RWPE1 (cell line): Measurements from ENCODE around the gene OR10W1.

Experiments used
- CTCF ChIA-PET: fragments of 350-600 bp; sonication (Branson Sonifier 250); formaldehyde crosslinking; extraction: SDS; loops from one replicate; lab custom pipeline; 2021; lab: Yijun Ruan, JAX
- POLR2A ChIA-PET: fragments of 400-600 bp; formaldehyde crosslinking; extraction: SDS; loops from one replicate; lab custom pipeline; 2020; ENCODE audit warnings: antibody characterized with exemption; ENCODE audit not compliant: low non-redundant PET; lab: Yijun Ruan, JAX
- DNase-seq: peaks from one replicate; pipeline ENCODE4 v3.0.0; 2012; ENCODE audit warnings: low spot score
- H3K27ac ChIP-seq: fragments of 450-650 bp; 2 replicates; pipeline ENCODE4 v1.5.1; 2017
- TF ChIP-seq, protein P1 (sequence below): fragments of 450-650 bp; conservative IDR thresholded peaks from 2 replicates; pipeline ENCODE4 v1.5.1; 2017; ENCODE audit warnings: low read depth, mild to moderate bottlenecking

The OR10W1 gene, protein sequence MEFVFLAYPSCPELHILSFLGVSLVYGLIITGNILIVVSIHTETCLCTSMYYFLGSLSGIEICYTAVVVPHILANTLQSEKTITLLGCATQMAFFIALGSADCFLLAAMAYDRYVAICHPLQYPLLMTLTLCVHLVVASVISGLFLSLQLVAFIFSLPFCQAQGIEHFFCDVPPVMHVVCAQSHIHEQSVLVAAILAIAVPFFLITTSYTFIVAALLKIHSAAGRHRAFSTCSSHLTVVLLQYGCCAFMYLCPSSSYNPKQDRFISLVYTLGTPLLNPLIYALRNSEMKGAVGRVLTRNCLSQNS

DNA sequence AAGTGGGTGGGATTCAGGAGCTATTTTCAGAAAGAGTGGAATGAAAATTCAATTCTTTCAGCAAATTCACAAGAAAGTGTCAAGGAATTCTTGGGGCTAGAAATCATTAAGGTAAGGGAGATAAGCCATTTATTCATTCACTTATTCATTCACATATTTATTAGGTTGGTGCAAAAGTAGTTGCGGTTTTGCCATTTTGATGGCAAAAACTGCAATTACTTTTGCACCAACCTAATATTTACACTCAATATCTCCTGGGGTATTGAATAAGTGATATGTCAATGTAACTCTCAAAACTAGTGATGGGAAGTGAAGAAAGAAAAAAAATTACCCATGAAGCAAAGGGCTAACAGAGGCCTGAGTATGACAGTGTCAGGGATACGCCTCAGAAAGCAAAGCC, at the start of gene OR10W1:
Gene OR10W1, minus strand, starts transcription at position 119 of the 400 bp plus-strand sequence. CDS start 402 bp downstream, outside the sequence.
- TF ChIP-seq, protein P1, sequence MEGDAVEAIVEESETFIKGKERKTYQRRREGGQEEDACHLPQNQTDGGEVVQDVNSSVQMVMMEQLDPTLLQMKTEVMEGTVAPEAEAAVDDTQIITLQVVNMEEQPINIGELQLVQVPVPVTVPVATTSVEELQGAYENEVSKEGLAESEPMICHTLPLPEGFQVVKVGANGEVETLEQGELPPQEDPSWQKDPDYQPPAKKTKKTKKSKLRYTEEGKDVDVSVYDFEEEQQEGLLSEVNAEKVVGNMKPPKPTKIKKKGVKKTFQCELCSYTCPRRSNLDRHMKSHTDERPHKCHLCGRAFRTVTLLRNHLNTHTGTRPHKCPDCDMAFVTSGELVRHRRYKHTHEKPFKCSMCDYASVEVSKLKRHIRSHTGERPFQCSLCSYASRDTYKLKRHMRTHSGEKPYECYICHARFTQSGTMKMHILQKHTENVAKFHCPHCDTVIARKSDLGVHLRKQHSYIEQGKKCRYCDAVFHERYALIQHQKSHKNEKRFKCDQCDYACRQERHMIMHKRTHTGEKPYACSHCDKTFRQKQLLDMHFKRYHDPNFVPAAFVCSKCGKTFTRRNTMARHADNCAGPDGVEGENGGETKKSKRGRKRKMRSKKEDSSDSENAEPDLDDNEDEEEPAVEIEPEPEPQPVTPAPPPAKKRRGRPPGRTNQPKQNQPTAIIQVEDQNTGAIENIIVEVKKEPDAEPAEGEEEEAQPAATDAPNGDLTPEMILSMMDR, result no peak
- no peak for DNase-seq

GRCh38 chr11:58316142-58316541, 48.1 kb upstream of the OR10W1 start:
- TF ChIP-seq, protein P1, result no peak
- CTCF ChIA-PET, result no interaction called here
- POLR2A ChIA-PET, result no interaction called here
- peak; percentile 15 for DNase-seq
- H3K27ac ChIP-seq, result no peak overlapping the region

More for the DNA sequence above, at the start of gene OR10W1:
- POLR2A ChIA-PET, result no interaction called here
- CTCF ChIA-PET, result no interaction called here
- no peak within 1 kb of the TSS for H3K27ac ChIP-seq

DNA sequence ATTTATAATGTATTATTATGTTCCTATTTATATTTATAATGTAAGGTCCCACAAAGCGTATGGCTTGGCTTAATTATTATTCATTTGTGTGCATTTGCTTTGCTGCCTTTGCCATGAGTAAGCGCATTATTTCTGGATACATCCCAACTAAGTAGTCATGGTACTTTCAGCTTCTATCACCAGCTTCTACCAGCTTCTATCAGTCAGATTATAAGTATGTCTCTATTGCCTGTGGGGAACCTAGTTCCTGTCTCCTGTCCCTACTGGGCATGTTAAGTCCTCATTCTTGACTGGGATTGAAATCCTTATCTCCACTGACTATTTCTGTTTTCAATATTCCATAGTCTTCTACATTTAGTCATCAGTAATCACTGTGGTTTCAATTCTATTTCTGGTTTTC, 33.5 kb upstream of the OR10W1 start:
- DNase-seq, result peak; percentile 15
- ChIA-PET POLR2A (no interaction called here), CTCF (no interaction called here)
- no peak overlapping the region for H3K27ac ChIP-seq
- TF ChIP-seq, protein P1, result no peak

GRCh38 chr11:58292017-58292416, 24.0 kb upstream of the OR10W1 start:
- TF ChIP-seq, protein P1, result no peak
- CTCF ChIA-PET, result no interaction called here
- POLR2A ChIA-PET, result no interaction called here
- DNase-seq, result no peak
- H3K27ac ChIP-seq, result no peak overlapping the region

GRCh38 chr11:58289266-58289665, 21.2 kb upstream of the OR10W1 start:
- TF ChIP-seq, protein P1, result no peak
- H3K27ac ChIP-seq, result no peak overlapping the region
- POLR2A ChIA-PET, result no interaction called here
- no peak for DNase-seq
- CTCF ChIA-PET, result no interaction called here

- ChIA-PET POLR2A (no interaction called here), CTCF (interaction anchor here (0.5 to 0.7 kb wide), 3 partner anchors 10 to 624 kb away, joined by 3 read pairs; no protein-coding TSS in a partner anchor)
- H3K27ac ChIP-seq, result no peak overlapping the region
- TF ChIP-seq, protein P1, result peak; percentile 48
- peak; percentile 11 for DNase-seq
These were observed 18.2 kb upstream of the OR10W1 start for GRCh38 chr11:58286249-58286648.
